Activated T-cell treated with anti-CD3 and anti-CD28 coated beads, Interleukin-2, amount 50 U/mL, for 1 hour (primary cell): ENCODE data around the gene SPSB3.
A peak's percentile ranks its signal among the peaks of the same experiment; 100 is the strongest.

ENCODE experiments used
- DNase-seq: peaks from one replicate; pipeline ENCODE4 v3.0.0-alpha.2; 2020

The SPSB3 gene

DNA sequence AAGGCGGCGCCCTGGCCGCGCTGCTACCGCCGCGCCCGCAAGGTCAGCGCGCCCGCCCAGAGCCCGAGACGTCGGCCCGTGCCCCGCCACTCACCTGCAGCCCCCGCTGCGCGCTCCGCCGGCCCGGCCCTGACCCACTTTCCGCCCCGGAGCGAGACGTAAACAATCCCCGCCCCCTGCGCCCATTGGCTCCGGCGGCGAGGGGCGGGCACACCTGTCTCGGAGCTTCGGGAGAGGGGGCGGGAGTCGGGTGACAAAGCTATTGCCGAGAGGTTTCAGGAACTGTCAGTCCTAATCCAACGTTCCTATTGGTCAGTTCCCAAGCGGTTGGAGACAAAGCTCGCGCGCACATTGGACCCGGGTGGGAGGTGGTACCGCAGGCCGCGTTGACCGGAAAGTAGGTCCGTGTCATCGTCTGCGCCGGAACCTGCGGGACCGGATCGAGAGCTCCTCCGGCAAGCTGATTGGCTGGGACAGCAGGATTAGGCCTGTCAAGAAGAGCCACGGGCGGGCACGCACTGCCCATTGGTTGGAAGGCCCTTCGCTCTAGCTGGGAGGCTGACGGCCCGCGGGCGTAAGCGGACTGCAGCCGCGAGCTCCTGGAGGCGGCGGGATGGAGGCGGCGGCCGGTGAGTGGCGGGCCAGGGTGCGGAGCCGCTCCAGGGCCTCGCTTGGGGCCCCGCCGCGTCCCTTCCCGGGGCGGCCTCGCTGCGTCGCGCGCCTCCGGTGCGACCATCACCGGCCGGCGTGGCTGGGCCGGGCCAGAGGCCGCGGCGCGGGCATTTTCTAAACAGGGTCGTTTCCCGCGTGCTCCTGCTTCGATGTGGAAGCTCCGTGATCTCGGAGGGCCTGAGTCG, at the start of gene SPSB3, which contains the start of gene NUBP2:
SPSB3 (minus strand) TSS at position 164 of the 857 bp plus-strand sequence. CDS start 1,088 bp downstream, outside the sequence.
NUBP2 (plus strand) TSS at position 553 of the 857 bp plus-strand sequence; CDS start at position 614, 61 bp downstream.
- peak; percentile 92 for DNase-seq

GRCh38 chr16:1831186-1832075, 49.1 kb upstream of the SPSB3 start:
- no peak for DNase-seq

DNA sequence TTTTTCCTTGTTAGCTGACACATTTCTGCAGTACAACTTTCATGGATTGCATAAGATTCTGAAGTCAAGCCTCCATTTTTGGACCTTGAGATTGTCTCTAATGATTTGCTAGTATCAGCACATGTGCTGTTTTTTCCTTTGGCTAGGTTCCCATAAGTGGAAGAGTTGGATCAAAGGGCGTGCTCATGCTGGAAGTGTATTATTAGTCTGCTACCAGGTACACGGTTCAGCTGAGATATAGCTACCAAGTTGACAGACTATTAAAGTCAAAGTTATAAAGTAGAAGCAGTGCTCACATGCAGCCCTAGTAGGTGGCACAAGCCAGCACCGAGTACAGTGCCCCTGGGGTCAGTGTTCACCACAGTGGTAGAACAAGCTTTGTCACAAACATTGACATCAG, 47.8 kb upstream of the SPSB3 start:
- no peak for DNase-seq

- DNase-seq, result no peak
Measured at GRCh38 chr16:1828645-1829410, 46.5 kb upstream of the SPSB3 start.

DNA sequence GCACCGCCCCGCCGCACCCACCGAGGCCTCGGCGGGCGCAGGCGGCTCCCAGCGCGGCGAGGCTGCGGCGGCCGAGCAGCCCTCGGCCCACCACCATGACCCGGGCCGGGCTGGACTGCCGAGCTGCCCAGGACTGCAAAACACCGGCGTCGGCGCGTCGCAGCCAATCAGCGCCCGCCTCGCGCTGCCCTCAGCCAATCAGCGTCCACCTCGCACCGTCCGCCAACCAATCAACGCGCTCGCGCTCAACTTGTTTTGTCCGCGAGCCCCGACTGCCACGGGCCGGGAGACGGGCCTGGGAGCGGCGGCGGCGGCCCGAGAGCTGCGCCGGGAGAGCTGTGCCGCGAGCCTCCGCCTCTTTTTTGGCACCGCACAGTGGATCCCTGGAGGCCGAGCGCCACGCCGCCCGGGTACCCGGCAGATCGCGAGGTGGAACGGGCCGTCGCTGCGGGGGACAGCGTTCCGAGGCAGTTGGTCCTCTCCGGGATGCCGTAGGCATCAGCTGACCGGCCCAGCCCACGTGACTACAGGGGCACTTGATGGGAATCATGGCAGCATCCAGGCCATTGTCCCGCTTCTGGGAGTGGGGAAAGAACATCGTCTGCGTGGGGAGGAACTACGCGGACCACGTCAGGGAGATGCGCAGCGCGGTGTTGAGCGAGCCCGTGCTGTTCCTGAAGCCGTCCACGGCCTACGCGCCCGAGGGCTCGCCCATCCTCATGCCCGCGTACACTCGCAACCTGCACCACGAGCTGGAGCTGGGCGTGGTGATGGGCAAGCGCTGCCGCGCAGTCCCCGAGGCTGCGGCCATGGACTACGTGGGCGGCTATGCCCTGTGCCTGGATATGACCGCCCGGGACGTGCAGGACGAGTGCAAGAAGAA, 44.6 kb upstream of the SPSB3 start, which contains the start of the genes FAHD1 and HAGH:
FAHD1 (plus strand) TSS at position 516 of the 883 bp plus-strand sequence; CDS start at position 549, 33 bp downstream.
HAGH (minus strand) TSS at position 135 of the 883 bp plus-strand sequence; CDS start at position 97, 38 bp downstream.
- peak; percentile 94 for DNase-seq

DNA sequence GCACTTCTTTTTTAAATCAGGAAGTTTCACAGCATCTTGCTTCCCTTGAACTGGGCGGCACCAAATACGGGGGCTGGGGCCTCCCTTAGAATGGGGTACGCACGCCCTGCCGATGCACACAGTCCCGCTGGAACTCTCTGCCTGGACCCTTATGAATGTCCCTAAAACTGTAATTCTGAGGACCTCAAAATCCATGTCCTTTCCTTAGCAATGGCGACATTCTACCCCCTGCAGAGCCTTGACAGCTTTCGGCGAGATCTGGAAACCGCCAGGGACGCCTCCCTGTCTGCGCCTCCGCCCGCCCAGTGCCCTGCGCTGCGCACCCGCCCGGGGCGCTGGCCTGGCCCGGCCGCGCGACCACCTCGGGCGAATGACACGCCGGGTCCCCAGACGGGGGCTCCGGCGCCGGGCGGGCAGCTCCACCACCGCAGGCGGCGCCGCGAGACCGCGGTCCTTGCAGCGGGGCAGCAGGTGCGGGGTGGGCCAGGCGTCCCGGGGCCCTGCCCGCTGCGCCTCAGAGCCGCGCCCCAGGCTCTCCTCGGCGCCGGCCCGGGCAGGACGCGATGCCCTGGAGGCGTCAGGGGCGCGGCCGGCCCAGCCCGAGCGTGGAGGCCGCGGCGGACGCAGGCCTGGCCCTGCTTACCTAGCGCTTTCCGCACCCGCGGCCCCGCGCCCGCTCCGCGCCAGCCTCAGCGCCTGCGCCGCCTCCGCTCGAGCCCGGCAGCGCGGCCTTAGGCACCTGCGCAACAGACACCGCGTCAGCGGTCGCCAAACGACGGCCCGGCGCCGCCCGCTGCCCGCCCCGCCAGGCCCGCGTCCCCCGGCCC, 43.7 kb upstream of the SPSB3 start:
- no peak for DNase-seq

GRCh38 chr16:1825381-1825863, 43.1 kb upstream of the SPSB3 start:
- DNase-seq, result no peak

- DNase-seq, result no peak
Measured at GRCh38 chr16:1823821-1824220, 41.5 kb upstream of the SPSB3 start.

GRCh38 chr16:1822801-1823200, 40.4 kb upstream of the SPSB3 start:
- no peak for DNase-seq

- DNase-seq, result no peak
Measured at GRCh38 chr16:1821861-1822611, 39.7 kb upstream of the SPSB3 start.

- no peak for DNase-seq
Measured at GRCh38 chr16:1820946-1821290, 38.5 kb upstream of the SPSB3 start.

DNA sequence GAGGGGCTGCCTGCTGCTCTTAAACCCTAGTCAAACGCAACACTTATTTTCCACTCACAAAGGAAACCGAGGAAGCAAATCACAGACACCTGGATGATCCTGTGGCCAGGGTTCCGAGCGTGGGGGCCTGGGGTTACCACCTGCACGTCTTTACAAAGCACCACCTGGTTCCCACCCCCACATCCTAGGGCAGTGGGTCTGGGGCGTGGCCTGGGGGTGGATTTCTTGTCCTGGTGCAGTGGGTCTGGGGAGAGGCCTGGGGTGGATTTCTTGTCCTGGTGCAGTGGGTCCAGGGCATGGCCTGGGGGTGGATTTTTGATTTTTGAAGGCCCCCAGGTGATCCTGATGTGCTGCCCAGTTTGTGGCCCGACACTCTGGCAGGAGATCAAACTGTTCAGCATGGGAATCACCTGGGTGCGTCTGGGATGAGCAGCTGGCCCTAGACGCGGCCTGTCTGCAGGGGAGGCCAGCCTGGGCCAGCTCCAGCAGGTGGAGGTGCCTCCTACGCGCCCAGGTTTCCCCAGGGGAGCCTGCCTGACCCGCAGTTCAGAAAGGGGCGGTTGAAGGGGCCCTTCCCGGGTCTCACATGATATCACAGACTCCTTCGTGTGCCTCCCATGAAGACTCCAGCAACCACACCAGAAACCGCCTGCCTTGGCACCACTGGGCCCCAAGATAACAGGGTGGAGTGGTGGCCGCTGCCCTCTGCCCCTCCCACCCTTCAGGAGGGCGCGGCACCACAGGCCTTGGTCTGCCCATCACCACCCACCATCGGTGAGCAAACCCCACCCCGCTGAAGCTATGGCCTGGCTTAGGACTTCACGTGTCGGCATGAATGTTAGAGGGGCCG, 38.0 kb upstream of the SPSB3 start:
- DNase-seq, result no peak

DNA sequence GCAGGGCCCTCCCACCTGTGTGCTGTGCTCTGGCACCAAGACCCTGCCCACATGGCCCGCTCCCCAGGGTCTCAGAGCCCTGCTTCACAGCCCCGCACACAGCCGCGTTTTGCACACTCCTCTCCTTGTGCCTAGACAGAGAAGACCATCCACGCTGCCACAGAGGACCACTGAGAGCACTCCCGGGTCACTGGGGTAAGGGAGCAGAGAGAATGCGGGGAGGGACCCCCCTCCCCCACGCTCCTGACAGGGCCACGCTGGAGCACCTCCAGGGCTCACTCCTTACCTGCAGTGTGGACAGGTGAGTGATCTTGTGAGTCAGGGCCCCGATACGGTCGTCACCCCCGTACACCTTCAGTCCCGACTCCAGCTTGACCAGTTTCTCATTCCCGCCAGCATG, 37.2 kb upstream of the SPSB3 start:
- no peak for DNase-seq

GRCh38 chr16:1818873-1819525, 36.6 kb upstream of the SPSB3 start:
- no peak for DNase-seq

DNA sequence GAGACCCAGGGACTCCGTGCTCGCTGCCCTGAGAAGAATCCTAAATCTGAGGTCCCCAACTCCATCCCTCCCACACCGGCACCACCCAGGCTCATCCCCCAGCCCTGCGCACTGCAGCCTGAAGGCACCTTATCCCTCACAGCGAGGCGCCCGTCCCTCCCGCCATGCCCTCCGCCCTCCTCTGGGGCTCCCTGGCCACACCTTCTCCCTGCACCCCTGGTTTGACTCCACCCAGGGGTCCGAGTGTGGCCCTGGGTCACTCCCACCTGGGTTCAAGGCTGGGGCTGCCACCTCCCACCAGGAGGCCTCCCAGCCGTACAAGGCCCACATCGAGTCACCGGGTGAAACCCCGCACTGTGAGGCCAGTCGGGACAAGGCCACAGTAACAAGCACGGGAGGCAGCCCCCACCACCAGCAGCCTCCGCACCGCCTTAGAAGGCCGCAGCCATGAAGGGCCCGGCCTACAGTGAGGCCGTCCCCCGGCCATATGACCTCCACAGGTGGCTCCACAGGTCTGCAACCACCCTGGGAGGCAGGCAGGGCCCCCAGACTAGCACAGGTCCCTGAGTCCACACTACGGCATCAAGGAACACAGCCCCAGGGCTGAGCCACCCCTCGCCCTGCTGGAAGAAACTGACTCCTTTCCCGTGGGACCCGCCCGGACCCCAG, 36.0 kb upstream of the SPSB3 start:
- no peak for DNase-seq

DNA sequence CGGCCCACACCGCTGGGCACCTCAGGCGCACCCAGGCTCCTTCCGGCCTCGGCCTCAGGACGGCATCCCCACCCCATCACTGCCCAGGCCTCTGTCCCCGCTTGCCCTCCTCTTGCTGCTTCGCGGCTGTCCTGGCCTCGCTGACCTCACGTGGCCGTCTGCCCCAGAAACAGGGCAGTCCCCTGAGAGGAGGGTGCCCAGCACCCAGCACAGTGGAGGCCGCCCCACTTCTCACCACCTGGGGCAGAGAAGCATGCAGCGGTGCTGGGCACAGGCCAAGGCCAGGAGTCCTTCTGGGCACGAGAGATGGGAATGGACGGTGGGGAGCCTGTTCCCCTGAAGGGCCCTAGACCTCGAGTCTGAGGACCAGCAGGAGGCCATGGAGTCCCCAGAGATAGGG, 35.3 kb upstream of the SPSB3 start:
- no peak for DNase-seq

GRCh38 chr16:1817276-1817589, 34.9 kb upstream of the SPSB3 start:
- no peak for DNase-seq
